HG03460 (cell line): ENCODE results near the gene CTXND1.

Source experiments
- ATAC-seq: cut with Tn5 transposase; IDR thresholded peaks from one replicate; pipeline ENCODE4 v1.9.1; 2021; ENCODE audit not compliant: unreplicated experiment

The CTXND1 gene

DNA sequence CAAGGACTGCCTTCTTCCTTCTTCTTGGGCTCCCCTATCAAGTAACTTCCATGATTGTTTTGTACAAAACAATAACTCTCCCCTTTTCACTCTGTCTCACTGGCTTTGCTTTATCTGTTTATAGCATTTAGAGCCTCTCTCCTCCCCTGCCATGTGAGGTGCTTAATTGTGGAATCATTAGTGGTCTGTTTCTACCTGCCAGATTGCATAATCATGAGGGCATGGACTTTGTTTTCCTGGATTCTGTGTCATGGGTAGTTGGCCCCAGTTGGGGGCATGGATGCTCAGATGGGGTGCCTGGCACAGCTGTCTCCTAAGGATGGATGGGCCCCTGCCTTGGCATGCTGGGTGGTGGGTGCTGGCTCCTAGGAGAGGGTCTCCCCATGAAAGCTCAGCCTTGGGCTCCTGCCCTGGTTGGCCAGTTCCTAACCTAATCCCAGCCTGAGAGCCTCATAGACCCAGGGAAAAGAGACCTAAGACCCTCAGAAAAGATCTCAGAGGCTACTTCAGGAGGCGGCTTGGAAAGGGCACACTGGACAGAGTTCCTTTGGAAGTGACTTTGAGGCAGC is 8.0 kb upstream of the CTXND1 start:
- ATAC-seq, result no peak

DNA sequence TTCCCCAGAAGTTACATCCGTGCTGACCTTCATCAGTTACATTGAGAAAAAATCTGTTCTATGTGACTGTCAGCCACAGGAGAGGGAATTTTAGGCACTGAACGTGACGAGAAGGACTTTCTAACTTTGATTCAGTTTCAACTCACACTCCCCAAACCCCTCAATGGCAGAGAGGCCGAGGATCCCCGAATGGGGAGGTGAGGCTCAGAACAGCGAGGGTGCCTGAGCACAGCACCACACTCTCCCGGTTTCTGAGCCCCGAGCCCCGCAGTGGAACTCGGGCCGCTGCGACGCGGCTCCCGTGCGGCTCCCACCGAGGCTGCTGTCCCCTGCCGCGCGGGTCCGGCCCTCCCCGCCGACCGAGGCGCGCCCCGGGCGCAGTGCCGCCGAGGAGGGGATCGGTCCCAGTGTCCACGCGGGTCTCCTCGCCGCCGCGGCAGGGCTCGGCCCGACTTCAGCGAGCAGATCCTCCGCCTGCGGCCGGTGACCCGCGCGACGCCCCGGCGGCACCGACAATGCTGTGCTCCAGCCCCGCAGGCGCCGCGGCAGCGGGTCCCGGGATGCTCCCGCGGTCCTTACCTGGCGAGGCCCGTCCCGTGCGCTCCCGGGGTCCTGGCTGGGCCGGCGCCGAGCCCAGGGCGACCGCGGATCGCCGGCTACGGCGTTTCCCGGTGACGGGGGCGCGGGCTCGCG is 439 bp downstream of the CTXND1 start:
- ATAC-seq, result no peak

DNA sequence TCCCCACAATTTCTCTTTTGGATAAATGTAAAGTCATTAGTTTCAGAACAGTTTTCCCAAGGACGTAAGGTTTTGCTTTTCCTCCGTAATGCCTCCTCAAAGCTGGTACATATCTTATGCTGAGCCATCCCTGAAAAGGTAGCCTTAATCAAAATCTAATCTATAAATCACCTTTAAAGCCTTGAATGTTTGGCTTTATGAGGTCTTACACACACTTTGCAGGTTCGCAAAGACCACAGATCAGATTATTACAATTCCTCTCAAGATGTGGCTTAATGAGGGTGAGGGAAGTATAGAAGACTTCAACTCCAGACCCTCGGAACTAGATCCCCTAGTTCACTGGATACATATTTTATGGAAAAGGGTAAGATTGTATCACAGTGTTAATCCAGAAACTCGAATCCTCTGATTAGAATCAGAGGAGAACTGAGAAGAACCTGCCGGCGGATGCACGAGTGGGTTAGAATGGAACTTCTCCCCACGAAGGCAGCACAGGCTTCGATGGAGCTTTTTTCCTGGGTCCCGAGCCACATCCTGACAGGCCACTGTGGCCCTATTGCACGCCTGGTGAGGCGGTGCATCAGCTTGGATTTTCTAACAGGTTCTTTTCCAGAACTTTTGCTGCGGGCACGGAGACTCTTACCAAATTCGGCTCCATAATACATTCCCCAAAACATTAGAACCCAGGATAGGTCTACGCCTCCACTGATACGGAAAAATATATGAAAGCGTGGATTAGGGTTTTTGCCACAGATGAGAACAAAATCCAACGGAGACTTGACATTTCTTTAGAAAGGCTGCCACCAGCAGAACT is 1.2 kb downstream of the CTXND1 start:
- ATAC-seq, result no peak

GRCh38 chr15:80249973-80250372 is 2.0 kb downstream of the CTXND1 start:
- ATAC-seq, result no peak

GRCh38 chr15:80247320-80247719 is 4.7 kb downstream of the CTXND1 start:
- ATAC-seq, result no peak

DNA sequence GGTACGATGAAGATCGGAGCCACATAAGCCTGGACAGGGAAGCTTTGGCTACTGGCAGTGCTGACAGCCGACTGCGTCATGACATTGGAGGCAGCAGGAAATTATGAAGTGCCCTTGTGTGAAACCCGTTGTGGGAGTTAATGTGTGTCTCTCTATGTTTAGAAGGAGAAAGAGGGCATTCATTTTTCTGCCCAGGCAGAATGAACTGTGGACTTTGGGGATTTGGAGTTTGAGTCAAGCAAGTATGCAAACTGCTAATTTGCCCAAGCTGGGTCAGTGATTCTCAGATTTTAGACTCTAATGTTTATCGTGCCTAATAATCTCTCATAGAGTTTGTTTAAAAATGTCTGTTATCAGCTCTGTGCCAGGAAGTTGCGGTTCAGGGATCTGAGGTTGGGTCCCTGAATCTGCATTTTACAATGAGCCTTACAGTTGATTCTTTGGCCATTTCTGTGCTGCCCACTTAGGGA is 5.6 kb downstream of the CTXND1 start:
- no peak for ATAC-seq

- no peak for ATAC-seq
Measured at GRCh38 chr15:80242802-80243201, 9.2 kb downstream of the CTXND1 start.

DNA sequence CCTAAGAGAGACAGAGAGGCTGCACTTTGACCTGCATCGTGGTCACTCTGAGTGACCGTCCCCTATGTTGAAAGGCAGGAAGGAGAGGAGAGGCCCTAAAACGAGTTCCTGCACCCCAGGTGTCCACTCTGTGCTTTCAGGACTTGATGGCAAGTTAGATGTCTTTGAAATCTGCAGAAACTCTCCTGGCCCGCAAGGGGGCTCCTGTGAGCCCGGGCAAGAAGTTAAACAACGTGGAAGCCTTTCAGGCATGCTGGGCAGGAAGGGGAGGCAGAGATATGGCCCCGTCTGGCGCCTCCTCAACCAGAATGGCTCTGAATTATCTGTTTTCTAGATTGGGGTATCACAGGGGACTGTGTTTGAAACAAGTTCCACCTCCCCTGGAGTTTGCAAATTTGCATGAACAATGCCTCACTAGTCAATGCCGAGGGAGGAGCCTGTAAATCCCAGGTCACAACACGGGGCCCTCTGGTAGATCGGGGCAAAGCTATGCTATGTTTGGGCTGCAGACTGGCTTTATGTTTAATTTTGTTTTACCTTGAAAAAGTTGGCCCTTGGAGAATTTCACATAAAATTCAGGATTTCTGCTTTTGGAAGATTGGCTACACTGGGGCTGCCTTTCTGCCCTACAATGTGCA is 9.8 kb downstream of the CTXND1 start:
- no peak for ATAC-seq

- ATAC-seq, result no peak
Measured at GRCh38 chr15:80241508-80241907, 10.5 kb downstream of the CTXND1 start.

DNA sequence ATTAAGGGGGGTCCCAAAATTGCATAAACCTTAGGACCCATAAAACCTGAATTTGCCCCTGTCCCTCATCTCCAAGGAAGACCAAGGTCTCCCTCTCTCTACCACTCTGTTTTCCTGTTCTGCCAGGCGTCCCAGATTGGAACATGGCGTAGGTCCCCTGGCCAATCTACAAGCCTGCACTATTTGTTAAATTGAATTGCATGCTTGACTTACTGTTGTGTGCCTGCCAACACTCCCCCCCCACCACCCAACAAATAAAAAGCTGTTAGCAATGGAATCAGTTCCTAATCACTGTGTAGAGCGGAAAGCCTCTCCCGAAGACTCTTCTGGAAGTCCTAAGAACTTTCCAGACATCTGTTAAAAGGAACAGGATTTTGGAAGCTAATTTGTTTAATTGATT is 11.7 kb downstream of the CTXND1 start:
- no peak for ATAC-seq

DNA sequence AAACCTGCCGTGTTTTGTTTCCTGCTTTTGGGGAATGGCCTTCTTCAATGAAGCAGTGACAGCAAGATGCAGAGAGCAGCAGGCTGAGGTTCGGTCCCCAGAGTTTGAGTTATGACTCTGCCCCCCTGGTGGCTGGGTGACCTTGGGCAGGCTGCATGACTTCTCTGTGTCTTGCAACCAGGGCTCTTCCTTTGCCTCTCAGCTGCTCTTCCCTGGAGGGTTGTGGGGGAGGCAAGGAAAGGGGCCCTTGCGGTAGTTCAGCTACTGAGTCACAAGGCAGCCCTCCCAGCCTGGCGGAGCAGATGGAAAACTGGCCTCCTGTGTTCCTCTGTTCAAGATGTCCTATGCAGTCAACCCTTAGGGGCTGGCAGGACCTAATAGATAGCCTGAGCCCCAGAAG is 17.1 kb downstream of the CTXND1 start:
- no peak for ATAC-seq

- ATAC-seq, result no peak
Measured at GRCh38 chr15:80233581-80233980, 18.4 kb downstream of the CTXND1 start.

- no peak for ATAC-seq
Measured at GRCh38 chr15:80231371-80231770, 20.6 kb downstream of the CTXND1 start.

DNA sequence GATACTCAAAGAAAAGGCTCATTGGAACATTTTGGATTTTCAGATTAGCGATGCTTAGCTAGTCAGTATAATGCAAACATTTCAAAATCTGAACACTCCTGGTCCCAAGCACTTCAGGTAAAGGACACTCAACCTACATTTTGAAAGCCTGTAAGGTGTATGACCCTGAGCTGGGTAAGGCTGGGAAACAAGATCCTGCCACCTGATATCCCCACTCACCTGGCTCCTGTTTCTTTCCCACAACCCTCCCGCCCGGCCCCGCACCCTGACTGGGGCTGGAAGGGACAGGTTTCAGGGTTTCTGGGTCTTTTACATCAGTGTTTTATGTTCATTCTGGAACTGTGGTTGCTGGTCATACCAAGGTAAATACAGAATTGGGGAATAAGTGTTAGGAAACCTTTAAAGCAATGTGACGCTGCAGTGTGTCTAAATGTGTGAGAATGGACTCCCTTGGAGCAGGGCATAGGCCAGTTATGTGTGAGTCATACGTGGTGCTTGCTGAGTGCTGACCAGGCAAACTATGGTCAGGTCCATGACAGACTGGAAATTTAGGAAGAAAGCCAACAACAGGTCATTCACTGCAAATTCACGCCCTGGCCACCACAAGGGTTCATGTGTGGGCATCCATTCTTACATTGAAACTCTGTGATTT is 22.9 kb downstream of the CTXND1 start:
- no peak for ATAC-seq

DNA sequence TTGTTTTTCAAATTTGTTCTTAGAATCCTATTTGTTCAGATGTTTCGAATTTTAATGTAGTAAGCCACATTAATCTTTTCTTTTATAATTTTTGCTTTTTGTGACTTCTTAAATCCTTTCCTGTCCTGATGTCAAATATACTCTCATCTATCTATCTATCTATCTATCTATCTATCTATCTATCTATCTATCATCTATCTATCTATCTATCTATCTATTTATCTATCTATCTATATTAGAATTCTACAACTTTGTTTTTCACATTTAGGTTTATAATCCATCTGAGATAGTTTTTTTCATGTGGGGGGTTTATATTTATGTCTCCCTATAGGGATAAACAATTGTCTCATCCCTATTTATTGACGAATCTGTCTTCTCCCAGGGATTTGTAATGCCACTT is 32.1 kb downstream of the CTXND1 start:
- ATAC-seq, result no peak

DNA sequence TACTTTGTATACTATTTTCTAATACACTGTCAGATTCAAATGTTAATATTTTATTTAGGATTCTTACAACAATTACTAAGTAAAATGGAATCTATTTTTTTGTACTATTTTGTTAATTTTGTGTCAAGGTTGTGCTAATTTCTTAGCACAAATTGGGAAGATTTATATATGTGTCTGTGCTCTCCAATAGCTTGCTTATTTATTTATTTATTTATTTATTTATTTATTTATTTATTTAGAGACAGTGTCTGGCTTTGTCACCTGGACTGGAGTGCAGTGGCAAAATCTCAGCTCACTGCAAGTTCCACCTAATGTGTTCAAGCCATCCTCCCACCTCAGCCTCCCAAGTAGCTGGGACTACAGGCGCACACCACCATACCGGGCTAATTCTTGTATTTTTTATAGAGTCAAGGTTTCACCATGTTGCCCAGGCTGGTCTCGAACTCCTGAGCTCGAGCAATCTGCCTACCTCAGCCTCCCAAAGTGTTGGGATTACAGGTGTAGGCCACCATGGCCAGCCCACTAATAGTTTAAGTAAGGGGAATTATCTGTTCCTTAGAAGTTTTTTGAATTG is 34.6 kb downstream of the CTXND1 start:
- no peak for ATAC-seq

DNA sequence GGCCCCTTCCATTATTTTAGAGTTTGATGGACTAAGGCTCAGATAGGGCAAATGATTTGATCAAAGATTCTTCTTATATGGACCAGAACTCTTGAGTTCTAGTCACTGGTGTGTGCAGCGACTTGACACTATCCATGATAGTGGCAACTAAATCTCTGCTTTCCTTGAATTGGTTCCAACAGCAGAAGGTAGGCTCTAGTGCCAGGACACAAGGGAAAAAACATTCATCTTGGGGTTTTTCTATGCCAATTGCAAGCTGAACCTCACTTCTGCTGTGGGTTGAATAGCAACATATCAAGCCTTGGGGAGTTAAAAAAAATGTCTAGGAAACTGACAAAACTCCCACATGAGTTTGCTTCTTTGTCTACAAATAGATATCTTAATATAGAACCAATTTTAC is 35.1 kb downstream of the CTXND1 start:
- no peak for ATAC-seq

DNA sequence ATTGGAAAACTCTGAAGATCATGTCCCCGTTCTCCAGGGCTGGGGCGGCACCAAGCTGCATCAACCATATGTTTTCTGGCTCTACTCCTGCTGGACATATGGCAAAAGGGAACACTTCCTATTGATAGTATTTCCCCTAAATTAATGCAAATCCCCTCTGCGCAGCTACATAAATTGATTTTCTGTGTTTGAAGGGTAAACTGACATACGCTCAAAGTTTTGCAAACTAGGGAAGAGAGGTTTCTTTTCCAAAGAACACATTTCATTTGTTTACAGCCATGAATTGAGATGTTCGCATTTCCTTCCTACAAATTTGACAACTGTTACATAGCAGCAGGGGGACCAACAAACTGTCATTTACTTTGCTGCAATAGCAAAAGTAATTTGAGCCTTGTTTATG is 35.9 kb downstream of the CTXND1 start:
- no peak for ATAC-seq

DNA sequence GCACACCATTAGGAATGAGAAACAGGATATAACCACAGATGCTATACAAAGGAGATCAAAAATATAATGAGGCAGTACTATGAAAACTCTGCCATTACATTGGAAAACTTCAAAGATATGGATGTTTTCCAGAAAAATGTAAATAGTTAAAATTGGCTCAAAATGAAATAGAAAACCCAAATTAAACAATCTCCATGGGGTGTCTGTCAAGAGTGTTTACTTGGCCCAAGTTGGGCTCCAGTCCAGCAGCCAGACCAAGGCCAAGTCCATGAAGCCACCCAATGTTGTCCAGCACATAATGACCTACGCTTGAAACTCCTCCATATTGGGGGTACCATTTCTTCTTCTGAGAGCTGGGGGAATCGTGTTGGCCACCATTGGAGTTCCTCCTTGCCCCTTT is 37.1 kb downstream of the CTXND1 start:
- ATAC-seq, result no peak

DNA sequence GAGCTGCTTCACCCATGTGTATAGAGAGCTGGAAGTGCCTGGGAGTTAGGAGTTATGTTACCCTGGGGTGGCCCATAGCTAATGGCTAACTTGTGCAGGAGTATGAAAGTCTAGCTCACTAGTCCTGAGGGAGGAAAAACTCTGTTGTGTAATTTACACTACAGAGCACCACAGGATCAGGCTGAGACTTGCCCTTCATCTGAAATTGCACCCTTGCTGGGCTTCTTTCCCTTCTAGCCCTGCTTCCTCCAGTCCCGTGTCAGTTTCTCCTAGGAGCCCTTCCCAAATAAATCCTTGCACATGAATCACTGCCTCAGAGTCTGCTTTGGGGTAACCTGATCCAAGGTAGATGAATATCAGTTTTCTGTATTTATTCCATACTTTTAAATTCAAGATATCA is 40.0 kb downstream of the CTXND1 start:
- no peak for ATAC-seq
